IMR-90 (cell line): ENCODE results near the gene WNT4. TPM values are rescaled to one million over a fixed set of nuclear protein-coding genes. Genes with fewer than 3 reads are reported as not detected.

Experiments
- ATAC-seq: fragments of 200-7000 bp; cut with Tn5 transposase; 2 replicates; pipeline ENCODE4 v1.9.1; 2020; ENCODE audit warnings: low read depth, mild to moderate bottlenecking, moderate library complexity
- Bru-seq: library from RNA; stranded (reverse); fragments of 400-500 nt; gene quantifications from one replicate; lab custom pipeline; 2021; lab: Mats Ljungman, UMichigan
- BruChase-seq, 2 experiments: library from RNA; stranded (reverse); fragments of 400-500 nt; gene quantifications; one replicate each; lab custom pipeline; 2021; lab: Mats Ljungman, UMichigan
- BruUV-seq: library from RNA; stranded (reverse); fragments of 400-500 nt; replicated peaks from 2 replicates; lab custom pipeline; 2021; lab: Mats Ljungman, UMichigan
- CTCF ChIA-PET: fragments of 300-600 bp; formaldehyde crosslinking; extraction: SDS; loops from one replicate; lab custom pipeline; 2021; ENCODE audit warnings: antibody characterized with exemption; lab: Yijun Ruan, JAX
- POLR2A ChIA-PET: fragments of 300-600 bp; sonication (Branson Sonifier 250); formaldehyde crosslinking; loops from one replicate; lab custom pipeline; 2022; ENCODE audit warnings: antibody characterized with exemption; ENCODE audit not compliant: unreplicated experiment; lab: Charles Lee
- DNase-seq: peaks from one replicate; pipeline ENCODE4 v3.0.0; 2013
- H2AFZ ChIP-seq: replicated peaks from 2 replicates; pipeline ENCODE3; 2013; ENCODE audit warnings: low read length, mild to moderate bottlenecking; ENCODE audit not compliant: poor library complexity
- H2AK5ac ChIP-seq: 2 replicates; pipeline ENCODE4 v1.6.1; 2013; ENCODE audit warnings: low read depth, low read length, inconsistent platforms
- H2AK9ac ChIP-seq: replicated peaks from 2 replicates; pipeline ENCODE3; 2013; ENCODE audit warnings: mild to moderate bottlenecking, low read depth, low read length, moderate library complexity; ENCODE audit not compliant: poor library complexity
- H2BK120ac ChIP-seq: 2 replicates; pipeline ENCODE4 v1.6.1; 2013; ENCODE audit warnings: low read depth, low read length, inconsistent platforms
- H2BK15ac ChIP-seq: 3 replicates; pipeline ENCODE4 v1.6.1; 2013; ENCODE audit warnings: low read depth, low read length, inconsistent platforms
- H2BK20ac ChIP-seq: 2 replicates; pipeline ENCODE4 v1.6.1; 2013; ENCODE audit warnings: low read depth, mild to moderate bottlenecking, inconsistent platforms, low read length, moderate library complexity
- H2BK5ac ChIP-seq: 2 replicates; pipeline ENCODE4 v1.6.1; 2013; ENCODE audit warnings: mild to moderate bottlenecking, low read depth, low read length, inconsistent platforms; ENCODE audit not compliant: poor library complexity, severe bottlenecking
- H3K14ac ChIP-seq: replicated peaks from 2 replicates; pipeline ENCODE4 v1.6.1; 2013; ENCODE audit warnings: low read depth, low read length, inconsistent platforms
- H3K18ac ChIP-seq: 2 replicates; pipeline ENCODE4 v1.6.1; 2013; ENCODE audit warnings: low read depth, low read length, control low read depth
- H3K23ac ChIP-seq: 2 replicates; pipeline ENCODE4 v1.6.1; 2013; ENCODE audit warnings: low read depth, low read length, inconsistent platforms
- H3K27ac ChIP-seq: 2 replicates; pipeline ENCODE4 v1.5.1; 2013; ENCODE audit warnings: mild to moderate bottlenecking, control low read depth, low read length; ENCODE audit not compliant: insufficient read depth
- H3K27me3 ChIP-seq: 2 replicates; pipeline ENCODE4 v1.6.1; 2013; ENCODE audit warnings: low read length; ENCODE audit not compliant: control insufficient read depth, insufficient read depth
- H3K36me3 ChIP-seq: 2 replicates; pipeline ENCODE4 v1.6.1; 2013; ENCODE audit warnings: low read length, mixed read lengths; ENCODE audit not compliant: control insufficient read depth, insufficient read depth
- H3K4ac ChIP-seq: 2 replicates; pipeline ENCODE4 v1.6.1; 2013; ENCODE audit warnings: low read depth, low read length, inconsistent platforms
- H3K4me1 ChIP-seq: 2 replicates; pipeline ENCODE4 v1.6.1; 2013; ENCODE audit warnings: low read length, mixed read lengths; ENCODE audit not compliant: control insufficient read depth, insufficient read depth
- H3K4me2 ChIP-seq: 2 replicates; pipeline ENCODE4 v1.6.1; 2013; ENCODE audit warnings: low read depth, mild to moderate bottlenecking, control low read depth, low read length, moderate library complexity
- H3K4me3 ChIP-seq: 2 replicates; pipeline ENCODE4 v1.5.1; 2013; ENCODE audit warnings: low read depth, mild to moderate bottlenecking, control low read depth, low read length, moderate library complexity; ENCODE audit not compliant: insufficient read depth
- H3K56ac ChIP-seq: 2 replicates; pipeline ENCODE4 v1.6.1; 2013; ENCODE audit warnings: low read length, inconsistent platforms; ENCODE audit not compliant: insufficient read depth; ENCODE audit errors: extremely low read depth
- H3K79me1 ChIP-seq, 2 experiments: 2 replicates each; pipeline ENCODE4 v1.6.1; 2013; ENCODE audit warnings: low read length in 2 of 2, inconsistent platforms in 1 of 2, low read depth in 1 of 2
- H3K9ac ChIP-seq: 2 replicates; pipeline ENCODE4 v1.6.1; 2013; ENCODE audit warnings: low read depth, low read length, control low read depth
- H3K9me1 ChIP-seq: 2 replicates; pipeline ENCODE4 v1.6.1; 2013; ENCODE audit warnings: low read length, inconsistent platforms; ENCODE audit not compliant: insufficient read depth
- H3K9me3 ChIP-seq: 2 replicates; pipeline ENCODE4 v1.6.1; 2013; ENCODE audit warnings: low read length; ENCODE audit not compliant: control insufficient read depth, insufficient read depth
- H4K20me1 ChIP-seq: 2 replicates; pipeline ENCODE4 v1.6.1; 2013; ENCODE audit warnings: low read length, inconsistent platforms; ENCODE audit not compliant: insufficient read depth
- H4K5ac ChIP-seq: 2 replicates; pipeline ENCODE4 v1.6.1; 2013; ENCODE audit warnings: mild to moderate bottlenecking, low read depth, low read length, control low read depth
- H4K8ac ChIP-seq, 2 experiments: 2 replicates each; pipeline ENCODE4 v1.6.1; 2013; ENCODE audit warnings: low read depth in 2 of 2, low read length in 2 of 2, control low read depth in 1 of 2, inconsistent platforms in 1 of 2
- H4K91ac ChIP-seq: 2 replicates; pipeline ENCODE4 v1.6.1; 2013; ENCODE audit warnings: low read depth, low read length, inconsistent platforms; ENCODE audit not compliant: insufficient read depth
- CTCF ChIP-seq: conservative IDR thresholded peaks from 2 replicates; pipeline ENCODE4 v1.5.1; 2012; ENCODE audit warnings: mild to moderate bottlenecking, low read depth, low read length, improper control_type of control experiment
- RAD21 ChIP-seq: IDR thresholded peaks from 2 replicates; pipeline ENCODE4 v1.6.1; 2012; ENCODE audit warnings: low read length, improper control_type of control experiment
- WGBS, 2 experiments: methylation state at CpG; one replicate each; pipeline versions ENCODE4 v1.1.5 to v1.1.7; 2013; ENCODE audit warnings: missing lambda C conversion rate in 2 of 2; ENCODE audit not compliant: insufficient read length in 1 of 2; ENCODE audit errors: extremely low coverage in 2 of 2; 5-methylcytosine and 5-hydroxymethylcytosine counted together
- dilution Hi-C: fragments of 300-500 bp; cut with HindIII; formaldehyde crosslinking; loops from one replicate; pipeline ENCODE4 v1.14.3; 2018; ENCODE audit warnings: low sequenced_read_pairs; ENCODE audit not compliant: unreplicated experiment
- in situ Hi-C: fragments of 300-500 bp; cut with MboI; formaldehyde crosslinking; loops from 3 replicates; pipeline ENCODE4 v1.14.3; 2019; ENCODE audit warnings: low sequenced_read_pairs, inconsistent platforms, mixed read lengths
- intact Hi-C: fragments of 100-400 bp; cut with micrococcal nuclease; formaldehyde crosslinking; loops from 2 replicates; pipeline ENCODE4 v1.10.0; 2022
- long read RNA-seq: library from polyadenylated mRNA; unstranded; transcript quantifications from one replicate; pipeline ENCODE4 v2.0.0, GENCODE V29; 2021; ENCODE audit not compliant: unreplicated experiment
- polyA plus RNA-seq, 3 experiments: library from polyadenylated mRNA; depleted of rRNA; stranded (reverse); fragments of >200 nt; gene quantifications; 2 replicates each; pipeline ENCODE4 v1.2.3, GENCODE V29; 2012; ENCODE audit warnings: low replicate concordance in 1 of 3
- total RNA-seq: library from RNA; depleted of rRNA; stranded (reverse); fragments of >200 nt; gene quantifications from 2 replicates; pipeline ENCODE4 v1.2.3, GENCODE V29; 2012; rRNA removed

WNT4 gene
- total RNA-seq (not detected in 2 replicates), polyA plus RNA-seq (2012; rRNA removed) (not detected in 2 replicates), Bru-seq, nascent RNA (not detected), BruChase-seq, experiment 1, labeled RNA remaining after a 6-hour chase (percentile 3 among the genes with signal in this experiment), BruChase-seq, experiment 2, labeled RNA remaining after a 2-hour chase (percentile 7 among the genes with signal in this experiment)
- polyA plus RNA-seq (2012; cell fraction: cytosol; rRNA removed) = 0.01 TPM in 1 of 2 replicates, not detected in the other
- not detected in 2 replicates for polyA plus RNA-seq (2012; cell fraction: nucleus; rRNA removed; ENCODE audit: low replicate concordance)
- long read RNA-seq = 0 reads

GRCh38 chr1:22143065-22144033, at the start of gene WNT4:
TSS of gene WNT4 (minus strand) at chr1:22143097. CDS start at chr1:22142922, 175 bp downstream.
- Histone ChIP-seq H3K56ac (no peak within 1 kb of the TSS), H3K4ac (no peak within 1 kb of the TSS), H2AK5ac (no peak within 1 kb of the TSS), H2AK9ac (peak within 1 kb of the TSS; percentile 31), H3K36me3 (no peaks in the 10 kb centered on the region), H3K9ac (no peak within 1 kb of the TSS), H4K20me1 (peaks cover 26% of the 10 kb centered on the region), H4K91ac (no peak within 1 kb of the TSS), H2BK20ac (no peak within 1 kb of the TSS), H3K18ac (no peak within 1 kb of the TSS), H3K79me1 (no peaks in the 10 kb centered on the region), H3K27me3 (peaks cover 77% of the 10 kb centered on the region), H3K23ac (no peak within 1 kb of the TSS), H4K8ac (no peak within 1 kb of the TSS), H2BK5ac (no peak within 1 kb of the TSS), H3K4me1 (no peaks in the 10 kb centered on the region), H2BK15ac (no peak within 1 kb of the TSS), H3K9me3 (no peaks in the 10 kb centered on the region), H3K14ac (no peak within 1 kb of the TSS), H3K4me2 (peak within 1 kb of the TSS; percentile 26; the same call in 1 of the 2 replicates), H3K9me1 (no peaks in the 10 kb centered on the region), H2AFZ (peak within 1 kb of the TSS; percentile 79), H3K4me3 (peak within 1 kb of the TSS; percentile 35), H3K27ac (no peak within 1 kb of the TSS), H4K5ac (no peak within 1 kb of the TSS), H2BK120ac (no peak within 1 kb of the TSS)
- WGBS, 2 experiments = 0% methylated on average over 6 of the region's 106 CpGs; no CpG with 5 or more reads in 1 of the 2 experiments
- intact Hi-C loops (loop anchor here (10.0 kb wide), 1 partner anchor 131 kb away; no protein-coding TSS in a partner anchor), in situ Hi-C loops (no loop called here), dilution Hi-C loops (no loop called here)
- ATAC-seq (peak; percentile 84), DNase-seq (no peak)
- TF ChIP-seq RAD21 (no peak; the same call in 1 of the 2 replicates), CTCF (peak; percentile 18; the same call in 1 of the 2 replicates)
- ChIA-PET POLR2A (no interaction called here), CTCF (interaction anchor here (0.5 kb wide), 1 partner anchor 864 kb away, joined by 4 read pairs; no protein-coding TSS in a partner anchor)
- BruUV-seq = no TSS peak
